Fibroblast of mammary gland (primary cell): ENCODE data around the gene PREX1.

Source experiments
- DNase-seq: peaks from one replicate; pipeline ENCODE4 v3.0.0-alpha.2; 2010; ENCODE audit warnings: low read depth
- H3K4me3 ChIP-seq: 2 replicates; pipeline ENCODE4 v1.5.1; 2011; ENCODE audit warnings: low read depth, mild to moderate bottlenecking, low read length, moderate library complexity; ENCODE audit not compliant: control insufficient read depth
- TF ChIP-seq, protein P1 (sequence below): conservative IDR thresholded peaks from 2 replicates; pipeline ENCODE4 v1.5.1; 2011; ENCODE audit warnings: low read depth, low read length, inconsistent platforms; ENCODE audit not compliant: control insufficient read depth, insufficient read depth

The PREX1 gene

DNA sequence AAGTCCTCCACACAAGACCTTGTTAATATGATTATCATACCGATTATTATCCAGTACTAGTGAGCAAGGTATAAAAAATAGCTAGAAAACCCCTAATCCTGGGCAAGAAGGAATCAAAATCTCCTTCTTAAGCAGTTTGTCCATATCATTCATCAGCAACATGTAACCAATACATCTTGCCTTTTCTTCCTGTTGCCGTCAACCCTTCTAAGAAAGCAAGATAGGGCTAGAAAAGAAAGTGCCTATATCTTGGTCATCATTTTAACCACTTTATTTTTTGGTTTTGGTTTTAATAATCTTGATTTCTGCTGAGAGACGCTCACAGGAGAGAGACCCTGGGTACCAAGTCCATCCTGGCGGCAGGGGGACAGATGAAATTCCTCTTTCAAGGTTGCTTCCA lies 27.2 kb upstream of the PREX1 start:
- DNase-seq = no peak
- TF ChIP-seq, protein P1, sequence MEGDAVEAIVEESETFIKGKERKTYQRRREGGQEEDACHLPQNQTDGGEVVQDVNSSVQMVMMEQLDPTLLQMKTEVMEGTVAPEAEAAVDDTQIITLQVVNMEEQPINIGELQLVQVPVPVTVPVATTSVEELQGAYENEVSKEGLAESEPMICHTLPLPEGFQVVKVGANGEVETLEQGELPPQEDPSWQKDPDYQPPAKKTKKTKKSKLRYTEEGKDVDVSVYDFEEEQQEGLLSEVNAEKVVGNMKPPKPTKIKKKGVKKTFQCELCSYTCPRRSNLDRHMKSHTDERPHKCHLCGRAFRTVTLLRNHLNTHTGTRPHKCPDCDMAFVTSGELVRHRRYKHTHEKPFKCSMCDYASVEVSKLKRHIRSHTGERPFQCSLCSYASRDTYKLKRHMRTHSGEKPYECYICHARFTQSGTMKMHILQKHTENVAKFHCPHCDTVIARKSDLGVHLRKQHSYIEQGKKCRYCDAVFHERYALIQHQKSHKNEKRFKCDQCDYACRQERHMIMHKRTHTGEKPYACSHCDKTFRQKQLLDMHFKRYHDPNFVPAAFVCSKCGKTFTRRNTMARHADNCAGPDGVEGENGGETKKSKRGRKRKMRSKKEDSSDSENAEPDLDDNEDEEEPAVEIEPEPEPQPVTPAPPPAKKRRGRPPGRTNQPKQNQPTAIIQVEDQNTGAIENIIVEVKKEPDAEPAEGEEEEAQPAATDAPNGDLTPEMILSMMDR = no peak
- no peak overlapping the region for H3K4me3 ChIP-seq

DNA sequence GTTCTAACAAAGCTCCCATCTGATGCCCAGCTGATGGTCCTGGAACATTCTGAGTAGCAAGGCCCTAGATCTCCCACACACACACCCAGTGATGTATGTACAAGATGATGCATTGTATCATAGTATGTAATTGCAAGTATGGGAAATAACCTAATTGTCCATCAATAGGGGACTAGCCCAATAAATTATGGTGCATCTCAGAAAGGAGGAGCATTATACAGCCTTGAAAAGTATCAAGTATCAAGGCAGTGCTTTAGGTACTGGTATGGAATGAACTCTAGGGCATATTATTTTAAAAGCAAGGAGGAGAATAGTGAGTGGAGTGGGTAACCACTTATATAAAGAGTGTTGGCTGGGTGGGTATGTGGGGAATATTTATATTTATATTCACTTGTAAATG lies 24.8 kb upstream of the PREX1 start:
- no peak for DNase-seq
- no peak overlapping the region for H3K4me3 ChIP-seq
- TF ChIP-seq, protein P1 = no peak

GRCh38 chr20:48851579-48851978 lies 23.8 kb upstream of the PREX1 start:
- DNase-seq = no peak
- H3K4me3 ChIP-seq = no peak overlapping the region
- TF ChIP-seq, protein P1 = no peak

DNA sequence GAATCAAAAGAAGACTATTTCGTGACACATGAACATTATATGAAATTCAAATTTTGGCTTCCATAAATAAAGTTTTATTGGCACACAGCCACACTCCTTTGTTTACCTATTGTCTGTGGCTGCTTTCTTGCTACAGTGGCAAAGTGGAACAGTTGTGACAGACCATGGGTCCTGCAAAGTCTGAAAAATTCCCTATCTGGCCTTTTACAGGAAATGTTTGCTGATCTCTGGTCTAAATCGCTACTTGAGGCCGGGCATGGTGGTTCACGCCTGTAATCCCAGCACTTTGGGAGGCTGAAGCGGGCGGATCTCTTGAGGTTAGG lies 23.1 kb upstream of the PREX1 start:
- H3K4me3 ChIP-seq = no peak overlapping the region
- no peak for DNase-seq
- TF ChIP-seq, protein P1 = no peak

GRCh38 chr20:48850257-48850976 lies 22.6 kb upstream of the PREX1 start:
- TF ChIP-seq, protein P1 = no peak
- H3K4me3 ChIP-seq = no peak overlapping the region
- DNase-seq = no peak

GRCh38 chr20:48849779-48850178 lies 22.0 kb upstream of the PREX1 start:
- DNase-seq = no peak
- H3K4me3 ChIP-seq = no peak overlapping the region
- TF ChIP-seq, protein P1 = no peak

DNA sequence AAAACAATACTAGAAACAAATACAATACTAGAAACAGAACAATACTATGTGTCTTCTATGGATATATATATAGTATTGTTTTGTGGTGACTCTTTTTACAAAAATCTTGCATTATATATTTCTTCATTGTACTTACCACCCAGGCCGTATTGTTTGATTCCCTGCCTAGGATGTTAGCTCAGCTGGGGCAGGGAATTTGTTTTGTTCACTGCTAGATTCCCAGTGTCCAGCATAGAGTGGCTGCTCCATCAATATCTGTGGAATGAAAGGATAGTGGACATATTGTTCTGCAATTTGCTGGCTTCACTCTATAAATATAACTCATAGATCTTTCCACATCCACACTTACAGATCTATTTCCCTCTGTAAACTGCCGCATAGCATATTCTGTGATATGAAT lies 21.5 kb upstream of the PREX1 start:
- H3K4me3 ChIP-seq = no peak overlapping the region
- TF ChIP-seq, protein P1 = no peak
- DNase-seq = no peak
